Brain microvascular endothelial cell (primary cell): ENCODE data around the gene LIMS1.
"Not testable (repeated sequence)": the region's sequence is repeated elsewhere in the genome, so short reads cannot be mapped to it uniquely, and the experiment has no call there.

ENCODE experiments used
- DNase-seq: peaks from one replicate; pipeline ENCODE4 v3.0.0-alpha.2; 2020
- H3K27ac ChIP-seq: fragments of 250-450 bp; sonication (Bioruptor Pico); 2 replicates; pipeline ENCODE4 v1.5.1; 2020; ENCODE audit warnings: mild to moderate bottlenecking, moderate library complexity
- H3K27me3 ChIP-seq: fragments of 250-450 bp; sonication (Bioruptor Pico); replicated peaks from 2 replicates; pipeline ENCODE4 v1.5.1; 2020; ENCODE audit warnings: mild to moderate bottlenecking
- H3K36me3 ChIP-seq: fragments of 250-450 bp; sonication (Bioruptor Pico); replicated peaks from 2 replicates; pipeline ENCODE4 v1.5.1; 2020; ENCODE audit warnings: mild to moderate bottlenecking
- H3K4me3 ChIP-seq: 2 replicates; pipeline ENCODE4 v1.5.1; 2011; ENCODE audit warnings: low read depth, mild to moderate bottlenecking, control low read depth, low read length, moderate library complexity
- in situ Hi-C: cut with HindIII; loops from 2 replicates; pipeline ENCODE4 v1.10.0; 2017; ENCODE audit warnings: low sequenced_read_pairs, low pct_ligation_motif_present
- TF ChIP-seq, protein P1 (sequence below): IDR thresholded peaks from 2 replicates; pipeline ENCODE4 v1.5.1; 2011; ENCODE audit warnings: low read depth, mild to moderate bottlenecking, moderate library complexity, low read length, control low read depth, inconsistent platforms; ENCODE audit errors: missing control alignments

The LIMS1 gene, protein sequence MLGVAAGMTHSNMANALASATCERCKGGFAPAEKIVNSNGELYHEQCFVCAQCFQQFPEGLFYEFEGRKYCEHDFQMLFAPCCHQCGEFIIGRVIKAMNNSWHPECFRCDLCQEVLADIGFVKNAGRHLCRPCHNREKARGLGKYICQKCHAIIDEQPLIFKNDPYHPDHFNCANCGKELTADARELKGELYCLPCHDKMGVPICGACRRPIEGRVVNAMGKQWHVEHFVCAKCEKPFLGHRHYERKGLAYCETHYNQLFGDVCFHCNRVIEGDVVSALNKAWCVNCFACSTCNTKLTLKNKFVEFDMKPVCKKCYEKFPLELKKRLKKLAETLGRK

DNA sequence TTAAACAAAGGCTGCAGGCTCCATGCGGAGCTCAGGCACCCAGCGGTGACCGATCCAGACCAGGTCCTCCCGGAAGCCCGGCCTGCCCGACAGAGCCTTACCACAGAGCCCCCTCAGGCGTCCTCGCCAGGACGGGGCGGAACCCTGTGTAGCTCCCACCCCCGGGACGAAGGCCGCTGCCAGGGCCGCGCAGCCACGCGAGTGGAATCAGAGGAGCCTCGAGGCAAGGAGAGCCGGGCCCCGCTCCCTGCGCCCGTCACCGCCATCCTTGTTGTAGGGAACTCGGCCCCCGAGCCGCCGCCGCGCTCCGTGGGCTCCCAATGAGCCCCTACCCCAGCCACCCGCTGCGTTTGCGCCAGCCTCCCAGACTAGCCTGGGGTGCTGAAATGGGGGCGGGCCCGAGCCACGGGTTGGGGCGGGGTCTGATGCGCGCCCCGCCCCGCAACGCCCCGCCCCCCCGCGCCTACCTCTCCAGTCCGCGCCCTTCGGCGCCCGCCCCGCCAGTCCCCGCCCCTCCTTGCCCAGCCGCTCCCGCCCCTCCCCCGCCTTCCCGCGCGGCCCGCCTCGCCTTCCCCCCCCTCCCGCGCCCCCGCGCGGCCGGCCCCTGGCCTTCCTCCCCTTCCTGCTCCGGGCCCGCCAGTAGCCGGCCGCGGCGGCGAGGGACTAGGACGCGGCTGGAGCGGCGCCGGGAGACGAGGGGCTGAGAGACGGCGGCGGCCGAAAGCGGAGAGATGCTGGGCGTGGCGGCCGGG, at the start of gene LIMS1:
Gene LIMS1 (plus strand): TSS at position 639 of the 752 bp plus-strand sequence. CDS start 93 bp downstream, at position 732.
- peak within 1 kb of the TSS; percentile 93 for H3K27ac ChIP-seq
- H3K4me3 ChIP-seq: peak within 1 kb of the TSS; percentile 80
- H3K27me3 ChIP-seq: no peaks in the 10 kb centered on the region
- H3K36me3 ChIP-seq: peaks cover 3% of the 10 kb centered on the region
- peak; percentile 82 for DNase-seq
- TF ChIP-seq, protein P1, sequence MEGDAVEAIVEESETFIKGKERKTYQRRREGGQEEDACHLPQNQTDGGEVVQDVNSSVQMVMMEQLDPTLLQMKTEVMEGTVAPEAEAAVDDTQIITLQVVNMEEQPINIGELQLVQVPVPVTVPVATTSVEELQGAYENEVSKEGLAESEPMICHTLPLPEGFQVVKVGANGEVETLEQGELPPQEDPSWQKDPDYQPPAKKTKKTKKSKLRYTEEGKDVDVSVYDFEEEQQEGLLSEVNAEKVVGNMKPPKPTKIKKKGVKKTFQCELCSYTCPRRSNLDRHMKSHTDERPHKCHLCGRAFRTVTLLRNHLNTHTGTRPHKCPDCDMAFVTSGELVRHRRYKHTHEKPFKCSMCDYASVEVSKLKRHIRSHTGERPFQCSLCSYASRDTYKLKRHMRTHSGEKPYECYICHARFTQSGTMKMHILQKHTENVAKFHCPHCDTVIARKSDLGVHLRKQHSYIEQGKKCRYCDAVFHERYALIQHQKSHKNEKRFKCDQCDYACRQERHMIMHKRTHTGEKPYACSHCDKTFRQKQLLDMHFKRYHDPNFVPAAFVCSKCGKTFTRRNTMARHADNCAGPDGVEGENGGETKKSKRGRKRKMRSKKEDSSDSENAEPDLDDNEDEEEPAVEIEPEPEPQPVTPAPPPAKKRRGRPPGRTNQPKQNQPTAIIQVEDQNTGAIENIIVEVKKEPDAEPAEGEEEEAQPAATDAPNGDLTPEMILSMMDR: no peak
- in situ Hi-C loops: no loop called here

DNA sequence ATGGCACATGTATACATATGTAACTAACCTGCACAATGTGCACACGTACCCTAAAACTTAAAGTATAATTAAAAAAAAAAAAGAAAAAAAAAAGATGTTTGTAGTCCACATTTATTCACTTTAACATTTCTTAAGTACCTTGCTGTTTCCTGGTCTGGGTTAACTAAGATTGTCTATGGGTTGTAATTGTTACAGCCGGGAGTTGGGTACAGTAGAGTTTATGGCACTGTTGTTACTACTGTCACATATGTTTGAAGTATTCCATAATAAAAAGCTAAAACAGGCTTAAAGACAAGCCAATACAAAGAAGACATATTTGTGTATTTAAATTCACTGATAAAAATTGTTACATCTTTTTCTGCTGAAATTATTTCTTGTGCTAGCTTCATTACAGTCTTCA, 49.0 kb upstream of the LIMS1 start:
- Histone ChIP-seq H3K27me3 (no peaks in the 10 kb centered on the region), H3K4me3 (no peak overlapping the region), H3K36me3 (peaks cover 14% of the 10 kb centered on the region), H3K27ac (no peak overlapping the region)
- TF ChIP-seq, protein P1: no peak
- in situ Hi-C loops: no loop called here
- no peak for DNase-seq

DNA sequence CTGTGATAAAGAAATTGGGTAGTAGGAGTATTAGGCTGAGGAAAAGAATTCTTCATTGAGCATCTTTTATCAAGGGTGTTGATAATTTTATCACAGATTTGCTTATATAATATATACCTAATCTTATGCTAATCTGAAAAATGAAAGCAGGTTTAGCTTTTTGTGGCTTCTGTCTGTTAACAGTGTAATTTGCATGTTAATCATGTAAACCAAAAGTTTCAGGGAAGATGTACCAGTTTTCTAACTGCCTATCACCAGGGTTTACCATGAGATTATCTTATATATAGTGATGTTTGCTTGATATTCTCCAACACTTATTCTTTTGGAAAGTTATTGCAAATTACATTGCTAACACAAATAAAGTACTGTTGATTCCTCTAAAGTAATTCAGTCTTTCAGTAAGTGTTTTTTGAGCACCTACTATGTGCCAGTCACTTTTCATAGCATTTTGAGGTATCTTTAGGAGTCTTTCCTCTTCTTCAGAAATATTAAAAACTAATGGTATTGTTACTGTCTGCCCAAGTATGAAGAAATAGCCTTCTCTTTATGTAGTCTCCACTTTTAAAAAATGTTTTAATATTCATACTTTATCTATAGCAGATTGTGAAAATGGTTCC, 43.7 kb upstream of the LIMS1 start:
- H3K27ac ChIP-seq: no peak overlapping the region
- TF ChIP-seq, protein P1: no peak
- H3K36me3 ChIP-seq: peaks cover 12% of the 10 kb centered on the region
- no peak for DNase-seq
- in situ Hi-C loops: no loop called here
- H3K4me3 ChIP-seq: no peak overlapping the region
- no peaks in the 10 kb centered on the region for H3K27me3 ChIP-seq

DNA sequence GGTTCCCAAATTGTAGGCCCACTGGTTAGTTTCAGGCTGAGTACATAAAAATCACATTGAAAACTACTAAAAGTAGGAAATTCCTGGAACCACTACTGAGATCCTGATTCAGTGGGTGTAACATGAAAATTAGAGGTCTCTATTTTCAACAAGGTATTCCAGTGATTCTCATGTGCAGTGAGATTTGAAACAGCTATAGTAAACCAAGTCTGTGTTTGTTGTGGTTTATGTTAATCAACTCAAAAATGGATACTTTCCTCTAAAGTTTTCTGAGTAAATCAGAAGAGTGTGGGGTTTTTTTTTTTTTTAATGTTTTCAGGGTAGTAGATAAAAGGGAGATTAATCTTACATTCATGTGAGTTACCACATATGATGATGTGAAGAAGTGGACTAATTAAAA, 42.4 kb upstream of the LIMS1 start:
- peaks cover 10% of the 10 kb centered on the region for H3K36me3 ChIP-seq
- H3K27ac ChIP-seq: peak overlapping the region; percentile 72

DNA sequence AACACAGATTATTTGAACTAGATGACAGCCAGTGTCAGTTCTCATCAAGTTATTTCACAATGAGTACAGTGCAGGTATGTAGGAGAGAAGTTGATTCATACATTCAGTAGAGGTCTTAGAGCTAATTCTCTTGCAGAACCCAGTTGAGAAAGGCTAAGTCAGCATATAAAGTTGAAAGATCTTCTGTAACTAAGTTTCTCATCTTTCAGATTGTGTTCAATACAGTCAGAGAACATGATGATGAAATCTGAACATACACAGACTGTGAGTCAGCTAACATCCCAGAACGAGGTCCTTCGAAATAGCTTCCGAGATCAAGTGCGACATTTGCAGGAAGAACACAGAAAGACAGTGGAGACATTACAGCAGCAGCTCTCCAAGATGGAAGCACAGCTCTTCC, 41.9 kb upstream of the LIMS1 start:
- H3K27me3 ChIP-seq: no peaks in the 10 kb centered on the region
- H3K4me3 ChIP-seq: no peak overlapping the region
- in situ Hi-C loops: no loop called here
- TF ChIP-seq, protein P1: peak; percentile 11
- peak overlapping the region; percentile 72 for H3K27ac ChIP-seq
- peaks cover 12% of the 10 kb centered on the region for H3K36me3 ChIP-seq
- peak; percentile 94 for DNase-seq

More for the DNA sequence above, 42.4 kb upstream of the LIMS1 start:
- H3K27me3 ChIP-seq: no peaks in the 10 kb centered on the region
- in situ Hi-C loops: no loop called here
- TF ChIP-seq, protein P1: no peak
- DNase-seq: no peak
- H3K4me3 ChIP-seq: no peak overlapping the region

DNA sequence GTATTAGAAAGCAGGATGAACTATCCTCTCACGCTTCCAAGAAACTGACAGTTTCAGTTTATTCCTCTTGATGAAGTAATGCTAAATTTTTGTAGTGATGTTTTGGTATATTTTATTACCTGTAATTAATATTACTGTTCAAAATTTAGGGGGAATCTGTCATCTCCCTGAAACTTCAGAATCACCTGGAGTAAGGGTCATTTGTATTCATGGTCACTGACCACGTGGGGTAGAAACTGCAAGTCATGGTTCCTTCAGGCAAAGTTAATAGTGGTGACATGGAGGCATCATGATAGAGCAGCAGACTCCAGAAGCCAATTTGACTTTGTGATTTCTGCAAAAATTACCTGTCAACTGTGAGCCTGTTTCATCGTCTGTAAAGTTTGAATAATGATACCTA, 38.1 kb upstream of the LIMS1 start:
- DNase-seq, H3K27ac ChIP-seq, H3K27me3 ChIP-seq, H3K4me3 ChIP-seq, in situ Hi-C loops: not testable (repeated sequence)
- peaks cover 12% of the 10 kb centered on the region for H3K36me3 ChIP-seq

DNA sequence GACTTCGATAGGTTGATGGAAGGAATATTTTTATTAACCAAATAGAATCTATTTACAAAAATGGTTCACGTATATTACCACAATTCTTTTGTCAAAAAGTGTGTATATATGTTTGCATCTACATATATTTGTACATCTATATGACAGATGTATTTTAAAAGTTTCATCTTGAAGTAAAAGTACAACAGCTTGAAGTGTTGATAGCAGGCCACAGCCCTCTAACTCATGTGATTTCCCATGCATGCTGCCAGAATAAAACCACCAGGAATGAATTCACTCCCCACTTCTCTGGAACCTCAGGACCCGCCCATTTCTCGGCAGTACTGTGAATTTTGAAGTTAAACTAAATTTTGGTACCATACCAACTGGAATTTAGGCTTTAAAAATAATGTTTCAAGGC, 26.6 kb upstream of the LIMS1 start:
- H3K27me3 ChIP-seq, in situ Hi-C loops, H3K4me3 ChIP-seq, H3K36me3 ChIP-seq, DNase-seq, H3K27ac ChIP-seq: not testable (repeated sequence)

DNA sequence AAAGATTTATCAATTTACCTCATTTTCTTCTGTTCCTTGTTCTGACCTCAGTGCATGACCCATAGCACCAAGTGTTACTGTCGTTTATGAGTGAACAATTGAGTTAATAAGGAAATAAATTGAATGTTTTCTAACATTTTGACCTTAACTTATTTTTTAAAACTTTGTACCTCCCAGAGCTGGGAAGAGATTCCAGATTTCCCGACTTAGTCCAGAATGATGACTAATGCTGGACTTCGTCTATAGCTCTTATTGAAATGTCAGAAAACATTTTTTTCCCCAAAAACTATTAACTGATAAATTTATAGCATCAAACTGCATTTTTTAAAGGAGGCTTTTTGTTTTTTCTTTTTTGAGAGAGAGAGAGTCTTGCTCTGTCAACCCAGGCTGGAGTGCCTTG, 21.8 kb upstream of the LIMS1 start:
- DNase-seq, in situ Hi-C loops, H3K27me3 ChIP-seq, H3K36me3 ChIP-seq, H3K4me3 ChIP-seq, H3K27ac ChIP-seq: not testable (repeated sequence)

DNA sequence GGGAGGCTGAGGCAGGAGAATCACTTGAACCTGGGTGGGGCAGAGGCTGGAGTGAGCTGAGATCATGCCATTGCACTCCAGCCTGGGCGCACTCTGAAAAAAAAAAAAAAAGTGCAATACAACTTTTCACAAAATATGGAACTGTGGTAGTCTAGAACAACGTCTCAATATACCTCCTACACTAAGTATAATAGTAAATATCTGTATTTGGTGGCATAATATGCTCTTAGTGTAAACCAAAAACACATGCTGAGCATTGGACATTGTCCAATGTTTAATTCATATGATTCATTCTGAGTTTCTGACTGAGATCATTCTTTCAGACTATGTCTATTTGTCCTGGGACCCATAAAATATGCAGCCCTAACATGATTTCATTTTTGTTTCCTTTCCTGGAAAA, 19.8 kb upstream of the LIMS1 start:
- in situ Hi-C loops: not testable (repeated sequence)

More for the DNA sequence above, 19.8 kb upstream of the LIMS1 start:
- not testable (repeated sequence) for H3K36me3 ChIP-seq, H3K27me3 ChIP-seq, H3K4me3 ChIP-seq, H3K27ac ChIP-seq
- peak; percentile 18 for DNase-seq
